Common myeloid progenitor, CD34-positive (primary cell): Measurements from ENCODE around the gene ASMTL.
"Not testable (repeated sequence)": the region's sequence is repeated elsewhere in the genome, so short reads cannot be mapped to it uniquely, and the experiment has no call there.

Experiments used
- CTCF ChIA-PET: fragments of 350-600 bp; sonication (Branson Sonifier 250); formaldehyde crosslinking; loops from one replicate; lab custom pipeline; 2021; ENCODE audit warnings: antibody characterized with exemption; lab: Charles Lee
- POLR2A ChIA-PET: fragments of 350-600 bp; sonication (Branson Sonifier 250); formaldehyde crosslinking; loops from one replicate; lab custom pipeline; 2021; ENCODE audit warnings: antibody characterized with exemption; lab: Charles Lee
- DNase-seq, 3 donors: peaks; one replicate each; pipeline versions ENCODE4 v3.0.0 to v3.0.0-alpha.2; 2013
- H3K27ac ChIP-seq, 2 experiments: 1 replicate in 1 of 2; 2 replicates in 1 of 2; pipeline ENCODE4 v1.7.0; 2013; ENCODE audit warnings: inconsistent platforms in 2 of 2, low read length in 2 of 2, mild to moderate bottlenecking in 2 of 2, low read depth in 1 of 2, moderate library complexity in 1 of 2; ENCODE audit not compliant: severe bottlenecking in 2 of 2, insufficient read depth in 1 of 2, poor library complexity in 1 of 2
- H3K27me3 ChIP-seq, 5 experiments: replicated peaks in 2 of 5; 1 replicate in 3 of 5; 2 replicates in 2 of 5; pipeline versions ENCODE4 v1.6.1 to v1.7.0; 2013; ENCODE audit warnings: low read length in 4 of 5, mild to moderate bottlenecking in 2 of 5, moderate library complexity in 2 of 5, inconsistent platforms in 1 of 5; ENCODE audit not compliant: insufficient read depth in 5 of 5, control insufficient read depth in 4 of 5
- H3K36me3 ChIP-seq, 4 experiments: 1 replicate in 2 of 4; 2 replicates in 2 of 4; pipeline versions ENCODE4 v1.6.1 to v1.7.0; 2013; ENCODE audit warnings: low read length in 3 of 4, control low read depth in 1 of 4, mild to moderate bottlenecking in 1 of 4; ENCODE audit not compliant: control insufficient read depth in 4 of 4, insufficient read depth in 4 of 4
- H3K4me1 ChIP-seq, 4 experiments: 1 replicate in 3 of 4; 2 replicates in 1 of 4; pipeline versions ENCODE4 v1.6.1 to v1.7.1; 2013; ENCODE audit warnings: low read length in 3 of 4, mild to moderate bottlenecking in 3 of 4, control low read depth in 1 of 4, inconsistent platforms in 1 of 4, moderate library complexity in 1 of 4; ENCODE audit not compliant: control insufficient read depth in 4 of 4, insufficient read depth in 4 of 4; ENCODE audit errors: control extremely low read depth in 1 of 4
- H3K4me3 ChIP-seq, 7 experiments: 1 replicate in 4 of 7; 2 replicates in 3 of 7; pipeline versions ENCODE4 v1.5.1 to v1.7.0; 2013; ENCODE audit warnings: mild to moderate bottlenecking in 7 of 7, low read length in 6 of 7, moderate library complexity in 6 of 7, inconsistent platforms in 2 of 7, low read depth in 2 of 7, control low read depth in 1 of 7; ENCODE audit not compliant: insufficient read depth in 4 of 7, control insufficient read depth in 1 of 7; ENCODE audit errors: extremely low read depth in 1 of 7
- H3K9me3 ChIP-seq, 5 experiments: 1 replicate in 4 of 5; 2 replicates in 1 of 5; pipeline versions ENCODE4 v1.6.1 to v1.7.1; 2013; ENCODE audit warnings: low read length in 4 of 5, mild to moderate bottlenecking in 2 of 5, inconsistent platforms in 1 of 5, low read depth in 1 of 5, moderate library complexity in 1 of 5; ENCODE audit not compliant: control insufficient read depth in 4 of 5, insufficient read depth in 2 of 5; ENCODE audit errors: control extremely low read depth in 1 of 5
- WGBS: methylation state at CpG from one replicate; pipeline ENCODE4 v1.1.5; 2013; ENCODE audit not compliant: insufficient coverage; 5-methylcytosine and 5-hydroxymethylcytosine counted together

ASMTL gene

DNA sequence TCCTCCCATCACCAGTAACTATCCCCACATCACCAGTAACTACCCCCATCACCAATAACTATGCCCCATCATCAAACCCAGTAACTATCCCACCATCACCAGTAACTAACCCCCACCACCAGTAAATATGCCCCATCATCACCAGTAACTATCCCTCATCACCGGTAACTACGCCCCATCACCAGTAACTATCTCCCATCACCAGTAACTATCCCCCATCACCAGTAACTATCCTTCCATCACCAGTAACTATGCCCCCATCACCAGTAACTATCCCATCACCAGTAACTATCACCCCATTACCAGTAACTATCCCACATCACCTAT is 2.9 kb downstream of the ASMTL start:
- peaks cover 0 to 14% (median 11%) of the 10 kb centered on the region in 5 experiments for H3K9me3 ChIP-seq
- H3K27me3 ChIP-seq: no peaks in the 10 kb centered on the region
- no peak for DNase-seq
- no peak overlapping the region for H3K27ac ChIP-seq
- peaks cover 0 to 21% (median 7%) of the 10 kb centered on the region in 4 experiments for H3K36me3 ChIP-seq
- ChIA-PET POLR2A (no interaction called here), CTCF (no interaction called here)
- WGBS: 100% methylated on average over 2 of the region's 2 CpGs
- no peak overlapping the region for H3K4me3 ChIP-seq
- peaks cover 2 to 23% (median 19%) of the 10 kb centered on the region in 4 experiments for H3K4me1 ChIP-seq

GRCh38 chrX:1449036-1449822 is 3.5 kb downstream of the ASMTL start:
- CTCF ChIA-PET: no interaction called here
- Histone ChIP-seq H3K4me3 (no peak overlapping the region), H3K36me3 (peaks cover 0 to 25% (median 10%) of the 10 kb centered on the region in 4 experiments), H3K27ac (no peak overlapping the region), H3K9me3 (peaks cover 0 to 20% (median 15%) of the 10 kb centered on the region in 5 experiments), H3K4me1 (peaks cover 0 to 17% (median 14%) of the 10 kb centered on the region in 4 experiments), H3K27me3 (no peaks in the 10 kb centered on the region)
- POLR2A ChIA-PET: no interaction called here
- WGBS: 84% methylated on average over 9 of the region's 9 CpGs
- no peak for DNase-seq

- 100% methylated on average over 4 of the region's 5 CpGs for WGBS
- H3K27ac ChIP-seq, H3K27me3 ChIP-seq, H3K4me3 ChIP-seq, POLR2A ChIA-PET, CTCF ChIA-PET: not testable (repeated sequence)
- DNase-seq: peak in 1 of 3 donors; percentile 52
- Histone ChIP-seq H3K36me3 (peaks cover 0 to 25% (median 11%) of the 10 kb centered on the region in 4 experiments), H3K9me3 (peaks cover 0 to 23% (median 16%) of the 10 kb centered on the region in 5 experiments), H3K4me1 (peaks cover 0 to 17% (median 12%) of the 10 kb centered on the region in 4 experiments)
Observed at GRCh38 chrX:1448573-1449001, 4.1 kb downstream of the ASMTL start.

DNA sequence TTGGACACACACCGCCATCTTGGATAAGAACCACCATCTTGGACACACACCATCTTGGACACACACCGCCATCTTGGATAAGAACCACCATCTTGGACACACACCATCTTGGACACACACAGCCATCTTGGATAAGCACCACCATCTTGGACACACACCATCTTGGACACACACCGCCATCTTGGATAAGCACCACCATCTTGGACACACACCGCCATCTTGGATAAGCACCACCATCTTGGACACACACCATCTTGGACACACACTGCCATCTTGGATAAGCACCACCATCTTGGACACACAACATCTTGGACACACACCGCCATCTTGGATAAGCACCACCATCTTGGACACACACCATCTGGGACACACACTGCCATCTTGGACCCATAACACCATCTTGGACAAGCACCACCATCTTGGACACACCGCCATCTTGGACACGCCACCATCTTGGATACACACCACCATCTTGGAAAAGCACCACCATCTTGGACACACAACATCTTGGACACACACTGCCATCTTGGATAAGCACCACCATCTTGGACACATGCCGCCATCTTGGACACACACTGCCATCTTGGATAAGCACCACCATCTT is 4.6 kb downstream of the ASMTL start:
- POLR2A ChIA-PET, CTCF ChIA-PET, H3K4me3 ChIP-seq, H3K27ac ChIP-seq, H3K27me3 ChIP-seq: not testable (repeated sequence)
- Histone ChIP-seq H3K9me3 (peaks cover 0 to 24% (median 18%) of the 10 kb centered on the region in 5 experiments), H3K36me3 (peaks cover 0 to 27% (median 12%) of the 10 kb centered on the region in 4 experiments), H3K4me1 (peaks cover 0 to 17% (median 12%) of the 10 kb centered on the region in 4 experiments)
- DNase-seq: peak in 1 of 3 donors; percentile 58
- 99% methylated on average over 7 of the region's 8 CpGs for WGBS

DNA sequence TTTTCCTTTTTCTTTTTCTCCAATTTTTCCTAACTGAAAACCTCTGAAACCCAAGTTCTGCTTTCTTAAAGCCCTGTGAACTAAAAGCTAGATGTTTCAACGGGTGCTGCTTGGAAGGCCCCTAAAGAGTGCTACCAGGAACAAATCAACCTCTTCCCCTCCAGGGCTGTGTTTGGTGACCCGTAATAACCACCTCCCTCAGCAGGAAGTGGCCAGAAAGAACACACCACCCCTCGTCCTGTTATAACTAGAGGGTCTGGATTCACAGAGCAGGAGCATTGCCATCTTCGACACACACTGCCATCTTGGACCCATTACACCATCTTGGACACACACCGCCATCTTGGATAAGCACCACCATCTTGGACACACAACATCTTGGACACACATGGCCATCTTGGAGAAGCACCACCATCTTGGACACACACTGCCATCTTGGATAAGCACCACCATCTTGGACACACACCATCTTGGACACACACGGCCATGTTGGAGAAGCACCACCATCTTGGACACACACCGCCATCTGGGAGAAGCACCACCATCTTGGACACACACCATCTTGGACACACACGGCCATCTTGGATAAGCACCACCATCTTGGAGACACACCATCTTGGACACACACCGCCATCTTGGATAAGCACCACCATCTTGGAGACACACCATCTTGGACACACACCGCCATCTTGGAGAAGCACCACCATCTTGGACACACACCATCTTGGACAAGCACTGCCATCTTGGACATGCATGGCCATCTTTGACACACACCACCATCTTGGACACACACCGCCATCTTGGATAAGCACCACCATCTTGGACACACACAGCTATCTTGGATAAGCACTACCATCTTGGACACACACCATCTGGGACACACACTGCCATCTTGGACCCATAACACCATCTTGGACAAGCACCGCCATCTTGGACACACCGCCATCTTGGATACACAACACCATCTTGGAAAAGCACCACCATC is 5.4 kb downstream of the ASMTL start:
- H3K27ac ChIP-seq: not testable (repeated sequence)
- peaks cover 0 to 33% (median 18%) of the 10 kb centered on the region in 4 experiments for H3K36me3 ChIP-seq
- DNase-seq: peak in 2 of 3 donors; percentile 68 to 83

DNA sequence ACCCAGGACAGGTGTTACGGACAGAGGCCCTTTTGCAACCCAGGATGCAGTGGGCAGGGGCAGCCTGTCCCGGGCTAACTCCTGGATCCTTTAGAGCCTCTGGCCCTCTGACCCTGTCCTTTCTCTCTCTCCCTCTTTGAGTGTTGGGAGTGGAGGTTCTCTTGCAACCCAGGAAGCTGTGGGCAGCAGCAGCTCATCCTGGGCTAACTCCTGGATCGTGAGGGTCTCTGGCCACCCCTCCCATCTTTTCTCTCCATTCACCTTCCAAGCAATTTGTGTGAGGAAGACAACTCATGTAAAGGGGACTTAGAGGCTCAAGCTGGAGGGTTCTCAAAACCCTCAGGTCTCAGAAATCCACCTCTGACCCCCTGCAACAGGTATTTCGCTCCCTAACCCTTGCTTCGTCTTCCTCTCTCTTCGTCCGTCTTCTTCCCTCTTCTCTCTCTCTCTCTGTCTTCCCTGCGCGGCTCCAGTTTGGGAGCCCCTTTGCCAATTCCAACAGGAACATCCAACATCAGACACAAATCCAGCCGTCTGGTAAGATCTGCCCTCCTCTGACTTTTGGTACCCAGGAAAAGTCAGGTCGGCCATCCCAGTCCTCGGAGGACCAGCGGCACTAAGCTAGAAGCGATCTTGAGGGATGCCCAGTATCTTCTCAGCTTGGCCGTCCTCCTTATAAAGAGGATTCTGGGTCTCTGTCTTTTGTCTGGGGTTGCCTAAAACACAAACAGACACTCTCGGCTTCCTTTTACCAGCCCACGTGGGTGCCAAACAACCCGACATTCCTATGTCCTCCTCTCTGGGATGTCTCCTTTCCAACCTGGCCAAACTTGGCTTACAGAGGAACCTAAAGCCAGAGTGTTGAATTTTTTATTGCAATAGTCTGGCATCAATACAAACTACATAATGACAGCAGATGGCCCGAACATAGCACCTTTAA is 7.9 kb downstream of the ASMTL start:
- 100% methylated on average over 16 of the region's 19 CpGs for WGBS
- CTCF ChIA-PET: no interaction called here

More for the DNA sequence above, 5.4 kb downstream of the ASMTL start:
- CTCF ChIA-PET, H3K27me3 ChIP-seq, POLR2A ChIA-PET, H3K4me3 ChIP-seq: not testable (repeated sequence)
- Histone ChIP-seq H3K9me3 (peaks cover 0 to 29% (median 24%) of the 10 kb centered on the region in 5 experiments), H3K4me1 (peaks cover 0 to 16% (median 12%) of the 10 kb centered on the region in 4 experiments)
- 78% methylated on average over 11 of the region's 13 CpGs for WGBS

More for the DNA sequence above, 7.9 kb downstream of the ASMTL start:
- Histone ChIP-seq H3K27me3 (no peaks in the 10 kb centered on the region), H3K36me3 (peaks cover 2 to 37% (median 25%) of the 10 kb centered on the region in 4 experiments), H3K9me3 (peaks cover 0 to 32% (median 25%) of the 10 kb centered on the region in 5 experiments), H3K4me1 (no peaks in the 10 kb centered on the region), H3K4me3 (no peak overlapping the region), H3K27ac (no peak overlapping the region)
- POLR2A ChIA-PET: no interaction called here
- DNase-seq: no peak
